DND-41 (cell line): ENCODE results near the gene AIFM1.

Experiments
- ATAC-seq: fragments of 200-7000 bp; cut with Tn5 transposase; 3 replicates; pipeline ENCODE4 v1.9.1; 2021; ENCODE audit warnings: low read depth; ENCODE audit not compliant: insufficient read depth
- DNase-seq: peaks from one replicate; pipeline ENCODE4 v3.0.0-alpha.2; 2020
- H2AFZ ChIP-seq: 2 replicates; pipeline ENCODE4 v1.6.0; 2012; ENCODE audit warnings: low read depth, low read length
- H3K27ac ChIP-seq: 2 replicates; pipeline ENCODE4 v1.5.1; 2012; ENCODE audit warnings: low read length, inconsistent platforms
- H3K27me3 ChIP-seq: fragments of 200-600 bp; sonication (generic); 2 replicates; pipeline ENCODE4 v1.6.0; 2012; ENCODE audit warnings: low read length, mild to moderate bottlenecking, inconsistent platforms; ENCODE audit not compliant: insufficient read depth, poor library complexity
- H3K36me3 ChIP-seq: 2 replicates; pipeline ENCODE4 v1.5.1; 2012; ENCODE audit warnings: low read length, inconsistent platforms; ENCODE audit not compliant: insufficient read depth
- H3K4me1 ChIP-seq: 2 replicates; pipeline ENCODE4 v1.5.1; 2012; ENCODE audit warnings: mild to moderate bottlenecking, low read length; ENCODE audit not compliant: insufficient read depth
- H3K4me2 ChIP-seq: 2 replicates; pipeline ENCODE4 v1.6.0; 2012; ENCODE audit warnings: mild to moderate bottlenecking, moderate library complexity, low read length, inconsistent platforms; ENCODE audit not compliant: insufficient read depth
- H3K4me3 ChIP-seq, 2 experiments: fragments of 200-600 bp in 1 of 2; shearing (Covaris generic) in 1 of 2; 2 replicates each; pipeline ENCODE4 v1.5.1; 2012 to 2016; ENCODE audit warnings: inconsistent platforms in 2 of 2, low read length in 2 of 2, mild to moderate bottlenecking in 2 of 2, low read depth in 1 of 2, moderate library complexity in 1 of 2
- H3K79me2 ChIP-seq: 2 replicates; pipeline ENCODE4 v1.6.0; 2012; ENCODE audit warnings: low read length, inconsistent platforms; ENCODE audit not compliant: insufficient read depth
- H3K9ac ChIP-seq: 2 replicates; pipeline ENCODE4 v1.6.0; 2012; ENCODE audit warnings: low read depth, mild to moderate bottlenecking, inconsistent platforms, low read length, moderate library complexity
- H3K9me3 ChIP-seq: 2 replicates; pipeline ENCODE4 v1.5.1; 2012; ENCODE audit warnings: low read length, moderate library complexity, mild to moderate bottlenecking, inconsistent platforms; ENCODE audit not compliant: insufficient read depth, severe bottlenecking
- H4K20me1 ChIP-seq: 2 replicates; pipeline ENCODE4 v1.6.0; 2012; ENCODE audit warnings: low read length; ENCODE audit not compliant: insufficient read depth
- EZH2 ChIP-seq: IDR thresholded peaks from 3 replicates; pipeline ENCODE4 v1.6.1; 2012; ENCODE audit warnings: borderline replicate concordance, low read depth, mild to moderate bottlenecking, moderate library complexity, low read length, inconsistent platforms; ENCODE audit not compliant: severe bottlenecking
- TF ChIP-seq, protein P1 (sequence below): IDR thresholded peaks from 2 replicates; pipeline ENCODE4 v1.5.1; 2012; ENCODE audit warnings: borderline replicate concordance, low read length, moderate library complexity, mild to moderate bottlenecking; ENCODE audit not compliant: poor library complexity, severe bottlenecking; ENCODE audit errors: extremely low read depth

The AIFM1 gene

DNA sequence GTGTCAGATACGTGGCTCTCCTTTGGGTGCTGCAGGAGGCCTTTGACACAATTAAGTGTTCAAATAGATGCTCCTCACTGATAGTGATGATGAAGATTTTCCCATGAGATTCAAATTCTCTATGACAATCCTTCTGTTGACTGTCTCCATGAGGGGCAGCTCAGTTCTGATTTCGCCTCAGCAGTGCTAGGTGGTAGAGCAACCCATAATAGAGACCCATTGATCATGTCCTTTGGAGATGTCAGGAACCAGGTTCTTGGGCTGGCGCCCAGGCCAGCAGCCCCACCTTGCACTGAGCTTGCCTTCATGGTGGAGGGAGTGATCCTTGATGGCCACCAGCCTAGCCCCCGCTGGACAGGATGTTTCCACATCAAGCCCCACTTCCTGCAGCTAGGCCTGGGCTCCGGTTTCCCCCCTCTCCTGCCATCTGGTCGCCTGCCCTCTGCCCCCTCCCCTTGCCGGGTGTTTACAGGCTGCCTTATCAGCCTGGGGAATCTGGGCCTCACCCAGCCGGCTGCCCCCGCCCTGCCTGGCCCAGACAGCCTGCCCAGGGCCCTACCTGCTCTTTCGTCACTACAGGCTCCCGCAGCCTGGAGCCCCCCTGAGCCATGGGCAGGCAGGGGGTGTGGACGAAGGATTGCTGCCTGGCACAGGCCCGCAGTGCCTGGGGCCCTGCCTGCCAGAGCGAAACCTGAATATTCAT, 68.0 kb downstream of the AIFM1 start:
- Histone ChIP-seq H3K4me1 (peaks cover 10% of the 10 kb centered on the region), H4K20me1 (peaks cover under 1% of the 10 kb centered on the region; the same call in 1 of the 2 replicates), H3K4me3 (no peak overlapping the region), H3K4me2 (no peak overlapping the region), H3K79me2 (peaks cover 14% of the 10 kb centered on the region; the same call in 1 of the 2 replicates), H3K36me3 (no peaks in the 10 kb centered on the region), H2AFZ (no peak overlapping the region), H3K27ac (no peak overlapping the region), H3K9ac (no peak overlapping the region), H3K27me3 (no peaks in the 10 kb centered on the region), H3K9me3 (no peaks in the 10 kb centered on the region)
- DNase-seq (peak; percentile 55), ATAC-seq (peak; percentile 76)
- no peak for TF ChIP-seq EZH2
- TF ChIP-seq, protein P1, sequence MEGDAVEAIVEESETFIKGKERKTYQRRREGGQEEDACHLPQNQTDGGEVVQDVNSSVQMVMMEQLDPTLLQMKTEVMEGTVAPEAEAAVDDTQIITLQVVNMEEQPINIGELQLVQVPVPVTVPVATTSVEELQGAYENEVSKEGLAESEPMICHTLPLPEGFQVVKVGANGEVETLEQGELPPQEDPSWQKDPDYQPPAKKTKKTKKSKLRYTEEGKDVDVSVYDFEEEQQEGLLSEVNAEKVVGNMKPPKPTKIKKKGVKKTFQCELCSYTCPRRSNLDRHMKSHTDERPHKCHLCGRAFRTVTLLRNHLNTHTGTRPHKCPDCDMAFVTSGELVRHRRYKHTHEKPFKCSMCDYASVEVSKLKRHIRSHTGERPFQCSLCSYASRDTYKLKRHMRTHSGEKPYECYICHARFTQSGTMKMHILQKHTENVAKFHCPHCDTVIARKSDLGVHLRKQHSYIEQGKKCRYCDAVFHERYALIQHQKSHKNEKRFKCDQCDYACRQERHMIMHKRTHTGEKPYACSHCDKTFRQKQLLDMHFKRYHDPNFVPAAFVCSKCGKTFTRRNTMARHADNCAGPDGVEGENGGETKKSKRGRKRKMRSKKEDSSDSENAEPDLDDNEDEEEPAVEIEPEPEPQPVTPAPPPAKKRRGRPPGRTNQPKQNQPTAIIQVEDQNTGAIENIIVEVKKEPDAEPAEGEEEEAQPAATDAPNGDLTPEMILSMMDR, result no peak

GRCh38 chrX:130095249-130096030, 70.2 kb downstream of the AIFM1 start:
- Histone ChIP-seq H3K27me3 (no peaks in the 10 kb centered on the region), H3K9ac (no peak overlapping the region), H3K9me3 (no peaks in the 10 kb centered on the region), H3K4me1 (peaks cover 24% of the 10 kb centered on the region), H2AFZ (no peak overlapping the region), H3K36me3 (no peaks in the 10 kb centered on the region), H4K20me1 (peaks cover 4% of the 10 kb centered on the region; the same call in 1 of the 2 replicates), H3K4me2 (no peak overlapping the region), H3K79me2 (peaks cover 18% of the 10 kb centered on the region; the same call in 1 of the 2 replicates), H3K27ac (no peak overlapping the region), H3K4me3 (no peak overlapping the region)
- no peak for DNase-seq
- TF ChIP-seq EZH2, result no peak
- TF ChIP-seq, protein P1, result no peak
- ATAC-seq, result no peak

DNA sequence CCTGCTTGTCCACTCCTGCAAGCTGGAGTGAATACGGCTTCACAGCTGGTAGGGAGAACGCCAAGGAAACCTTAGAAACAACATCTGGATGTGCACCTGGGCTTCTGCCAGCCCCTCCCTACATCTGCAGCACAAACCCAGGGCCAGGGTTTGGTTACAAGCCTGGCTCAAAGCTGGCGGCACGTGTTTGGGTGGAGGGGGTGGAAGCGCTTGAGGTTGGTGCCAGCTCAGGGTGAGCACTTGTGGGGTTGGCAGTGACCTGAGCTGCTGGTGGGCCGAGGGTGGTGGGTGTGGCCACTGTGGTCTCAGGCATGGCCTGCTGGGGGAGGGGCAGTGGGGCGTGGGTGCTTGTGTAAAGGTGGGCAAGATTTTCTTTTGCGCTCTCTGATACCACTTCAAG, 70.9 kb downstream of the AIFM1 start:
- Histone ChIP-seq H3K4me1 (peaks cover 24% of the 10 kb centered on the region), H3K27ac (no peak overlapping the region; the same call in 1 of the 2 replicates), H3K4me3 (no peak overlapping the region), H3K79me2 (0 out of 2 replicates have a peak, but pooled peaks cover 13% of the 10 kb centered on the region), H3K9ac (no peak overlapping the region), H3K27me3 (no peaks in the 10 kb centered on the region), H2AFZ (no peak overlapping the region), H4K20me1 (peaks cover 4% of the 10 kb centered on the region; the same call in 1 of the 2 replicates), H3K36me3 (no peaks in the 10 kb centered on the region), H3K9me3 (no peaks in the 10 kb centered on the region), H3K4me2 (no peak overlapping the region)
- TF ChIP-seq EZH2, result no peak
- TF ChIP-seq, protein P1, result no peak
- peak; percentile 51 for DNase-seq
- ATAC-seq, result no peak
